ENCODE measurements around the gene RBM33. TPM values are rescaled to one million over a fixed set of nuclear protein-coding genes. Genes with fewer than 3 reads are reported as not detected.

Gene RBM33
- total RNA-seq, 1 donor from 2014 or later = 30.8 TPM

- DNase-seq = no peak
- Histone ChIP-seq H3K9me3 (replicated peaks) (no peaks in the 10 kb centered on the region), H3K36me3 (no peaks in the 10 kb centered on the region), H3K4me3 (no peak overlapping the region), H3K27ac (replicated peaks) (no peak overlapping the region), H3K27me3 (ENCODE audit: low read depth) (peaks cover 100% of the 10 kb centered on the region), H3K4me1 (no peaks in the 10 kb centered on the region)
- intact Hi-C loops (cut with micrococcal nuclease) = no loop called here
- TF ChIP-seq CTCF (IDR thresholded peaks at IDR 0.05; ENCODE audit: borderline replicate concordance) = no peak
These were observed 180.9 kb downstream of the RBM33 start for GRCh38 chr7:155825336-155825735.

DNA sequence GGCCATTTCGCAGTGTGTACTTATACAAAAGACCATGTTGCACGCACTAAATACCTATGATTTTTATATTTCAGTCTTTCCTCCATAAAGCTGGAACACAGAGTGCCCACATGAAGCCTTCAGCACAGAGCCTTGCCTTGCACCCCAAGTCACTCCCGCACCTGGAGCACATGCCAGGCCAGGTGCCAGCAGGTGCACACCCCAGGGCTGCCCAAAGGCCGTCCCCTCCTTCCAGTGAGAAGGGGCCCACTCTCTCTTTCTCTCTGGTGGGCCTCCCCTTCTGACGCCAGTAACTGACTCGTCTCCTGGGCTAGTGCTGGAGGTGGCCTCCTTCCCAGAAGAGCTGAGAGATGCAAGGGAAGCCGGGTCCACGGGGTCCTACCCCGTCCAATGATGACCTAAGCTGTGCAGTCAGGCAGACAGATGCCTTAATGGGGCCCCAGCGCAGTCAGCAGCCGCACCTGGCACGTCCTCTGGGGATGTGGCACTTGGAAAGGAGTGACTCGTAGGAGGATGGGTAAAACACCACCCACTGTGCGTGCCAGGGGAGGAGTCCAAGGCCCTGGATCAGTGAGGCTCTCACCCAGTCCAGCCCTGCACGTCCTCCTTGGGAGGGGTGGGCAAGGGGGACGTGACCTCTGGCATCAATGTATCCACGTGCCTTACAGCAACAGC lies 185.5 kb downstream of the RBM33 start:
- no peak for TF ChIP-seq CTCF (IDR thresholded peaks at IDR 0.05; ENCODE audit: borderline replicate concordance)
- peaks cover 100% of the 10 kb centered on the region for H3K27me3 ChIP-seq (ENCODE audit: low read depth)
- no peak overlapping the region for H3K4me3 ChIP-seq
- H3K9me3 ChIP-seq (replicated peaks) = no peaks in the 10 kb centered on the region
- no peaks in the 10 kb centered on the region for H3K36me3 ChIP-seq
- intact Hi-C loops (cut with micrococcal nuclease) = no loop called here
- no peak overlapping the region for H3K27ac ChIP-seq (replicated peaks)
- no peak for DNase-seq
- H3K4me1 ChIP-seq = no peaks in the 10 kb centered on the region

Other genes with a start within 250 kb of the RBM33 start
- gene EN2, start 186.5 kb upstream of the RBM33 start, total RNA-seq = 0.11 TPM
- not detected for gene CNPY1, start 98.1 kb upstream of the RBM33 start, total RNA-seq
- gene SHH, start 167.8 kb downstream of the RBM33 start, total RNA-seq = not detected